Ishikawa (cell line): ENCODE results near the gene PRDM8.

Source experiments
- CEBPB ChIP-seq: IDR thresholded peaks from 2 replicates; pipeline ENCODE4 v1.6.1; 2012
- CREB1 ChIP-seq: IDR thresholded peaks from 2 replicates; pipeline ENCODE4 v1.6.1; 2012; ENCODE audit warnings: low read depth
- EGR1 ChIP-seq: IDR thresholded peaks from 2 replicates; pipeline ENCODE4 v1.6.1; 2012
- EP300 ChIP-seq: IDR thresholded peaks from 2 replicates; pipeline ENCODE4 v1.6.1; 2012; ENCODE audit warnings: borderline replicate concordance
- FOXM1 ChIP-seq: IDR thresholded peaks from 2 replicates; pipeline ENCODE4 v1.6.1; 2012; ENCODE audit warnings: low read depth, borderline replicate concordance
- MAX ChIP-seq: IDR thresholded peaks from 2 replicates; pipeline ENCODE4 v1.6.1; 2012
- NFIC ChIP-seq: IDR thresholded peaks from 2 replicates; pipeline ENCODE4 v1.6.1; 2012
- RAD21 ChIP-seq: IDR thresholded peaks from 2 replicates; pipeline ENCODE4 v1.6.1; 2012; ENCODE audit warnings: low read depth
- REST ChIP-seq: IDR thresholded peaks from 2 replicates; pipeline ENCODE4 v1.6.1; 2012; ENCODE audit warnings: low read depth, mild to moderate bottlenecking
- TAF1 ChIP-seq: IDR thresholded peaks from 2 replicates; pipeline ENCODE4 v1.6.1; 2012; ENCODE audit warnings: low read depth, mild to moderate bottlenecking
- TCF12 ChIP-seq: IDR thresholded peaks from 2 replicates; pipeline ENCODE4 v1.6.1; 2012; ENCODE audit warnings: low read depth
- TEAD4 ChIP-seq: IDR thresholded peaks from 2 replicates; pipeline ENCODE4 v1.6.1; 2012
- USF1 ChIP-seq: IDR thresholded peaks from 2 replicates; pipeline ENCODE4 v1.6.1; 2012
- YY1 ChIP-seq: IDR thresholded peaks from 2 replicates; pipeline ENCODE4 v1.6.1; 2012; ENCODE audit warnings: low read depth
- ZBTB7A ChIP-seq: IDR thresholded peaks from 2 replicates; pipeline ENCODE4 v1.6.1; 2012; ENCODE audit warnings: low read depth

PRDM8 gene

GRCh38 chr4:80232707-80233370, 35.5 kb downstream of the PRDM8 start:
- TF ChIP-seq USF1 (no peak), YY1 (no peak), MAX (no peak), NFIC (no peak), TCF12 (no peak), EGR1 (no peak), ZBTB7A (no peak), TAF1 (no peak), CEBPB (no peak), REST (no peak), RAD21 (no peak), CREB1 (no peak)

- TF ChIP-seq FOXM1 (no peak), ZBTB7A (no peak), TCF12 (no peak), MAX (no peak), CEBPB (no peak), YY1 (no peak), RAD21 (no peak), CREB1 (no peak)
These were observed 36.1 kb downstream of the PRDM8 start for GRCh38 chr4:80233390-80233789.

- TF ChIP-seq REST (no peak), EP300 (no peak), YY1 (no peak), TAF1 (no peak), RAD21 (no peak), TEAD4 (no peak), USF1 (no peak), CEBPB (no peak), ZBTB7A (no peak), NFIC (no peak), MAX (no peak), FOXM1 (no peak), TCF12 (no peak), EGR1 (no peak)
These were observed 38.1 kb downstream of the PRDM8 start for GRCh38 chr4:80235451-80235850.

- TF ChIP-seq TAF1 (no peak), TEAD4 (no peak), REST (no peak), CREB1 (no peak), YY1 (no peak), ZBTB7A (no peak), USF1 (no peak), NFIC (no peak), RAD21 (no peak), FOXM1 (no peak), CEBPB (no peak), EGR1 (no peak), TCF12 (no peak), EP300 (no peak), MAX (no peak)
These were observed 40.7 kb downstream of the PRDM8 start for GRCh38 chr4:80237992-80238391.
